HG03045 (cell line): ENCODE measurements around the gene NMRAL1.
A peak's percentile ranks its signal among the peaks of the same experiment; 100 is the strongest.

ENCODE experiments used
- ATAC-seq: cut with Tn5 transposase; IDR thresholded peaks from one replicate; pipeline ENCODE4 v1.9.1; 2021; ENCODE audit warnings: mild to moderate bottlenecking, moderate library complexity; ENCODE audit not compliant: unreplicated experiment

Gene NMRAL1

GRCh38 chr16:4426722-4427372, 47.6 kb downstream of the NMRAL1 start:
- ATAC-seq = no peak

GRCh38 chr16:4426021-4426684, 48.3 kb downstream of the NMRAL1 start:
- peak; percentile 36 for ATAC-seq

DNA sequence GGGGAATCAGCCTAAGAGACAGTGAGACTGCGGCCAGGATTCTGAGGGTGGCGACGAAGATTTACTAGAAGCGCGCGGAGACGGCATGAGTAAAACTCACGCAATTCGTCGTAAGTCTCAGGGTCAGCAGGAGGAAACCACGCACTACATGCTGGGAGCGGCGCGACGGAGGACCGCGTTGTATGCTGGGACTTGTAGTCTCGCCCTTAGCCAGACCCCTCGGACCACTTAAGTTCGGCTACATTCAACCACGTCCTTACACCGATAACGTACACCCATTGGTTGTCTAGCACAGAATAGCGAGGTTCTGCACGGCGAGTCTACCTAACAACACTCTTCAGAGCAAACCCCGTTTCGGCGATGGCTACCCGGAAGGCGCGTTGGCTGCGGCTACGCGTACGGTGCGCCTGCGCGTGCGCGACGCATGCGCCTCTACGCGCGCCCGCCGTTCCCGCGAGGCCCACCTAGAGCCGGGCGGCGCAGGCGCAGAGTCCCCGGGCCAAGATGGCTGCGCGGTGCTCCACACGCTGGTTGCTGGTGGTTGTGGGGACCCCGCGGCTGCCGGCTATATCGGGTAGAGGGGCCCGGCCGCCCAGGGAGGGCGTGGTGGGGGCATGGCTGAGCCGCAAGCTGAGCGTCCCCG, 48.9 kb downstream of the NMRAL1 start, which contains the start of gene DNAJA3:
DNAJA3 (plus strand) TSS at position 491 of the 643 bp plus-strand sequence; CDS start at position 505, 14 bp downstream.
- peak; percentile 87 for ATAC-seq

DNA sequence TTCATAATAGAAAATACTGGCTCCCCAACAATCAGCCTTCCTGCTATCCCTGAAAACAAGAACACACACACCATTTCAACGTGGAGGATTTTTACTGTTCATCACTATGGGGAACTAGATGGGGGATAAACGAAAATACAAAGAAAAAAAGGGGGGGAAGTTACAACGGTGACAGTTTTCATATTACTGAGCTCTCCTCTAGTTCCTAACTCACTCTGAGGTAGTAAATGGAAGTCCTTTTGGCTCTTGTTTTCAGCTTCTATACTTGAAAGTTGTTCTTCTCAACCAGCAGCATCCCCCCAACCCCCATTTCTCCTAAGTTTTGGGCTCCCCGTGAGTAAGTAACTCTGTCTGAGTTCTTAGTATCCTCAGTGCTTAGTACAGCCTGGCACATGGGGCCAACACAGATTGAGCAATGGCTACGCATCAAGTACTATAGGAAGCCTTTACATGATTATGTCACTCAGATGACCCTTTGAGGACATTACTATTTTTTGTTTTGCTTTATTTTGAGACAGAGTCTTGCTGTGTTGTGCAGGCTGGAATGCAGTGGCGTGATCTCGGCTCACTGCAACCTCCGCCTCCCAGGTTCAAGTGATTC, 53.8 kb downstream of the NMRAL1 start:
- ATAC-seq = no peak

DNA sequence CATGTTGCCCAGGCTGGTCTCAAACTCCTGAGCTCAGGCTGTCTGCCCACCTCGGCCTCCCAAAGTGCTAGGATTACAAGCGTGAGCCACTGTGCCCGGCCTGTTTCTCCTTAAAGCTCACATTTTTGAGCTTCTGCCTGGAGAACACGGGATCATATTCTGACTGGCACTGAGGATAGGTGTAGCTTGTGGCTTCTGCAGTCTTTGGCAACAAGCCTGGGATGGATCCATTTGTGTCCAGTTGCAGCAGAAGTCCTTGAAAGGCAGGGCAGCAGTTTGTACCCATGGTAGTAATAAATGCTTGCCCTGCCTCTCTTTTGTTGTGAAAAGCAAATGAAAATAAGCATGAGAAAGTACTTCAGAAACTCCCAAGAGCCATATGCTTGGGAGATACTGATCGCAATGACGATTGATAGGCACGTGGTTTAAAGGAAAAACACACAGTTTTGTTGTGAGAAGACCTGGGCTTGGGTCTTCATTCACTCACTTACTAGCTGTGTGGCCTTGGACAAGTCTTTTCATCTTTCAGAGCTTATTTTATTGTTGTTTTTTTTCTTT, 54.9 kb downstream of the NMRAL1 start:
- no peak for ATAC-seq

- ATAC-seq = peak; percentile 73
Measured at GRCh38 chr16:4416200-4417032, 58.0 kb downstream of the NMRAL1 start, which contains the start of gene CORO7. CORO7 (minus strand) TSS chr16:4416596; CDS start chr16:4416518, 78 bp downstream.

GRCh38 chr16:4415538-4416199, 58.8 kb downstream of the NMRAL1 start:
- no peak for ATAC-seq

- ATAC-seq = peak; percentile 51
Measured at GRCh38 chr16:4414187-4414917, 60.1 kb downstream of the NMRAL1 start.

DNA sequence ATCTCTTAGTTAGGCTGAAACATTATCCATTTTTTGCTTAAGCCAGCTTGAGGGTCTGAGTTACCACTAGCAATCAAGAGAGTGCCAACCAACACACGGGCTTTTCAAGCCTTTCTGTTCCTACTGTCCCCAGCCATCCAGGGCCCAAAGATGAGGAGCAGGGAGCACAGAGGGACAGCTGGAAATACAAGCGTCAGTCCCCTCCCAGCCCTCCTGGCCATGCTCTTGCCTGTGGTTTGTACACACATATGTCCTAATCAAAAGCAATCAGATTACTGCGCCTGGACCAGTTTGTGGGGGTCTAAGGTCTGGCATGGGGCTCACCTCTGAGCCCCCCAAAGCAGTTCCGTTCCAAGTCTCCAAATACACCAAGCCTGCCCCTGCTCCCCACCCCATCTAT, 61.6 kb downstream of the NMRAL1 start:
- ATAC-seq = no peak

GRCh38 chr16:4412159-4412558, 62.3 kb downstream of the NMRAL1 start:
- no peak for ATAC-seq
